Measurements from ENCODE around the gene MT1M. TPM values are rescaled to one million over a fixed set of nuclear protein-coding genes. Genes with fewer than 3 reads are reported as not detected.

MT1M gene
- total RNA-seq, 1 donor from 2014 or later, result not detected

DNA sequence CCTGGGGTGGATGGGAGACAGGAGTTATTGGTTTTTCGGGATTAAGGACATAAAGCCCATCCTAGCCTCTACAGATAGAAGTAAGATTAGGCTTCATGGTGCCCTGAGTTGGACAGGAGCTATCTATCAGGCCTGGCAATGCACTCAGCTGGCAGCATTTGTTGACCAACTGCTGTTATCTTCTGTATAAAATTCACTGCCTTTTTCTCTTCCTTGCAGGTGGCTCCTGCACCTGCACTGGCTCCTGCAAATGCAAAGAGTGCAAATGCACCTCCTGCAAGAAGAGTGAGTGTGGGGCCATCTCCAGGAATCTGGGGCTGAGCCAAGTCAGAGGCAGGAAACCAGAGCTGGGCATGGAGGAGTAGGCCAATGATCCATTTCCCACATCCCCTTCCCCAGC lies 6.6 kb downstream of the MT1M start:
- H3K4me1 Mint-ChIP-seq, result peaks cover 35% of the 10 kb centered on the region
- H3K27me3 Mint-ChIP-seq, result peaks cover 74% of the 10 kb centered on the region
- intact Hi-C loops (cut with micrococcal nuclease), result no loop called here

DNA sequence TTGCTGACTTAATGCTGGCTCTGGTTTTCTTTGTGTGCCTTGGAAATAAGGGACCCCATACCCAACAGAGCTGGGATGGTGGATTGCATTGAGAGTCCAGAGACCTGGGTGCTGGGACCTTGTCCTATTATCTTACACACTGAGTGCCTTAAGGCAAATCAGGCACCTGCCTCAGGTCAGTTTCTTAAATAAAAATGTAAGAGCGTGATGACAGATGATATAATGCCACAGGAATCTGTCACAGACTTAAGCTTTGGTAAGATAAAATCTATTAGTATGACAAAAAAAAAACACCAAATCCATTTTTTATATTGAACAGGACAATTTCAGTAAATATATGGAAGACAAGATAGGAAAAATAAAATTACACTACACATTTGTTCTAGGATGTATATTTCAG lies 7.6 kb downstream of the MT1M start:
- Mint-ChIP-seq H3K27ac (no peak overlapping the region), H3K36me3 (ENCODE audit: low read depth) (no peaks in the 10 kb centered on the region), H3K9me3 (no peaks in the 10 kb centered on the region), H3K27me3 (peaks cover 68% of the 10 kb centered on the region), H3K4me1 (peaks cover 34% of the 10 kb centered on the region), H3K4me3 (no peak overlapping the region)
- intact Hi-C loops (cut with micrococcal nuclease), result no loop called here
- DNase-seq, result no peak

More for the DNA sequence above, 6.6 kb downstream of the MT1M start:
- H3K27ac Mint-ChIP-seq, result no peak overlapping the region
- H3K36me3 Mint-ChIP-seq (ENCODE audit: low read depth), result peaks cover 3% of the 10 kb centered on the region
- H3K9me3 Mint-ChIP-seq, result no peaks in the 10 kb centered on the region
- no peak overlapping the region for H3K4me3 Mint-ChIP-seq
- DNase-seq, result no peak

DNA sequence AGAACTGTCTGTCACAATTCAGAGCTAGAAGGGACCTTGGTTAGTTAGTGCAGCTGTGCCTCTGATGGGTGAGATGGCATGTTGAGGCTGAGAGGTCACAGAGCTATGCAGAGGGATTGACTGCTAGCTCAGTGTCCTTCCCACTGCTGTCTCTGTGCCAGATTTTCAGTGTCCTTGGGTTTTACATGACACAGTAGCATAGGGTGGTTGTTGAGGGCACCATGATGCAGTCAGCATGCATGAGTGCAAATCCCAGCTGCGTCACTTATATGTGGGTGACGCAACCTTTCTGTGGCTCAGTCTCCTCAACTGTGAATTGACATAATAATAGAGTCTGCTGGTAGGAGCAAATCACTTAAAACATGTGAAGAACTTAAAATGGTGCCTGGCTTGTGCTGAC lies 8.7 kb downstream of the MT1M start:
- H3K36me3 Mint-ChIP-seq (ENCODE audit: low read depth), result no peaks in the 10 kb centered on the region
- no peak for DNase-seq
- no peaks in the 10 kb centered on the region for H3K9me3 Mint-ChIP-seq
- H3K27me3 Mint-ChIP-seq, result peaks cover 68% of the 10 kb centered on the region
- H3K4me1 Mint-ChIP-seq, result peaks cover 27% of the 10 kb centered on the region
- no peak overlapping the region for H3K4me3 Mint-ChIP-seq
- intact Hi-C loops (cut with micrococcal nuclease), result no loop called here
- H3K27ac Mint-ChIP-seq, result no peak overlapping the region

DNA sequence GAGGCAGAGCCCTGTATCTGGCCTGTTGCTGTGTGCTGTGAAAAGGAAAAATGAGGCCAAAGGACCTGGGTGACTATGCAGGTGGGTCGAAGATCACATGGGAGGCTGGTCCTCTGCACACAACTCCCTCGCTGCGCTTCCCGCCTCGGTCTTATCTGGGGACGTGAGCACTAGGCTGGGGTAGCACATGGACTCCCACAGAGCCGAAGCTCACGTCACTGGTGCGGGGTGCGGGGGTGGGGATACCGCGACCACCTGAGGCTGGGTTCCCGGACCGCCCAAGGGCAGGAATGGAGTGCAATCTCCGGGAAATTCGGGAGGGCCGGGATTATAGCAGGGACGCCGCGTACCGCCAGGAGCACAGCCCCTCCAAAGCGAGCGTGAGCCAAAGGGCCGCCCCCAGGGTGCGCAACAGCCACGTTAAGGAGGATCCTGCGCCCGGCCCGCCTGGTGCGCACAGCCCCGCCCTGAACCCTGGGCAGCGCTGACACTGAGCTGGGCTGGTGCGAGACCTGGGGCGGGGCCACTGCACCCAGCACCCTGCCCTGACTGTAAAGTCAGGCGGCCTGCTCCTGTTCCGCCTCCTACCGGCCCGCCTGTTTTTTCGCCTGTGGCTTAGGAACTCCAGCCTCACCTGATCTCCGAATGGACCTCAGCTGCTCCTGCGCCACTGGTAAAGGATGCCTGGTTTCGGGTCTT lies 10.8 kb downstream of the MT1M start:
- Mint-ChIP-seq H3K4me1 (peaks cover 22% of the 10 kb centered on the region), H3K9me3 (no peaks in the 10 kb centered on the region), H3K27ac (peak overlapping the region; percentile 53), H3K36me3 (ENCODE audit: low read depth) (no peaks in the 10 kb centered on the region), H3K27me3 (peaks cover 61% of the 10 kb centered on the region), H3K4me3 (peak overlapping the region; percentile 81)
- intact Hi-C loops (cut with micrococcal nuclease), result loop anchor here (1.0 to 2.0 kb wide), 3 partner anchors 20 to 40 kb away; partner anchors contain the start of gene MT1X
- peak; percentile 94 for DNase-seq

DNA sequence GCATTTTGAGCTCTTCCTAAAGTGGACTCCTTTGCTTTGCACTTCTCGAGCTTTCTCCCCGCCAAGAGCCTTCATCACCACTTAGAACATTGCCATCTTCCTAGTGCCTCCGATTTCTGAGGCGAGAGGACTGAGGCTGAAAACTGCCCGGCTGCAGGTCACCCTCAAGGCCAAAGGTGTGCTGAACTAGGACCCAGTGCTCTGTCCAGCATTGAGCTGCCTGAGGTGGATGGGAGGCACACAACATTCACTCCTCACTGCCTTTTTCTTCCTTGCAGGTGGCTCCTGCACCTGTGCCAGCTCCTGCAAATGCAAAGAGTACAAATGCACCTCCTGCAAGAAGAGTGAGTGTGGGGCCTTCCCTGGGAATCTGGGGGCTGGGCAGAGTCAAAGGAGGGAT lies 11.4 kb downstream of the MT1M start:
- H3K36me3 Mint-ChIP-seq (ENCODE audit: low read depth), result no peaks in the 10 kb centered on the region
- H3K27ac Mint-ChIP-seq, result peak overlapping the region; percentile 45
- H3K4me1 Mint-ChIP-seq, result peaks cover 20% of the 10 kb centered on the region
- intact Hi-C loops (cut with micrococcal nuclease), result loop anchor here (1.0 to 2.0 kb wide), 3 partner anchors 19 to 39 kb away; partner anchors contain the start of gene MT1X
- no peaks in the 10 kb centered on the region for H3K9me3 Mint-ChIP-seq
- H3K4me3 Mint-ChIP-seq, result peak overlapping the region; percentile 81
- no peak for DNase-seq
- peaks cover 62% of the 10 kb centered on the region for H3K27me3 Mint-ChIP-seq

DNA sequence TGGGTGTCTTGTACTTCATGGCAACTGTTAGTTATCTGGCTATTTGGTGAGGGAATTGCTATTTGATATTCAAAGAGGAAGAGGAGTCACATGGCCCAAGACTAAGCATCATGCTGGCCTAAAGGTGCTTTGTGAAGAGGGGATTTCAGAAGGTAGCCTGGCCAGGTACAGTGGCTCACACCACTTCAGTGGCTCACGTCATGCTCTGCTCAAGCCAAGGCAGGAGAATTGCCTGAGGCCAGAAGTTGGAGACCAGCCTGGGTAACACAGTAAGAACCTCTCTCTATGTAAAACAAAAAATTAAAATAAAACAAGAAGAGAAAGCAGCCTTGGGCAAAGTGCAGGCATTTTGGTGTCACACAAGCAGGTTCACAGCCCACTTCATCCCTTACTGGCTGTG lies 12.9 kb downstream of the MT1M start:
- Mint-ChIP-seq H3K4me3 (no peak overlapping the region), H3K4me1 (peaks cover 20% of the 10 kb centered on the region), H3K9me3 (no peaks in the 10 kb centered on the region), H3K27ac (no peak overlapping the region), H3K36me3 (ENCODE audit: low read depth) (no peaks in the 10 kb centered on the region), H3K27me3 (peaks cover 55% of the 10 kb centered on the region)
- no peak for DNase-seq
- intact Hi-C loops (cut with micrococcal nuclease), result no loop called here

DNA sequence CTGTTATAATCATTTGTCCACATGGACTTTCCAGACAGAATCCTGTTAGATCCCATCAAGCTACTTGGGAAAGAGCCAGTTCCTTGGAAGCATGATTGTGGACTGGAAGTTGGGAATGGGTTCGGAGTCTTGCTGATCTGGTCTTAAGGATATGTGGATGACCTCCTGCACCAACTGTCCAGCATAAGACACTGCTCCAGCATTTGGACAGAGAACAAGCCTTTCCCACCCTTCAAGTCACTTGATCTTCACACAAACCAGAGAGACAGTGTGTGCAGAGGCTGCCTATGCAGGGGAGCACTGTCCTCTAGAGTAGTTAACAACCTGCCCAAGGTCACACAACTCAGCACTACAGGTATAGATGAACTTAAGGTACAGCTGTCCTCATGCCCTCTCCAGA lies 13.4 kb downstream of the MT1M start:
- Mint-ChIP-seq H3K4me1 (peaks cover 20% of the 10 kb centered on the region), H3K4me3 (no peak overlapping the region), H3K36me3 (ENCODE audit: low read depth) (no peaks in the 10 kb centered on the region), H3K9me3 (no peaks in the 10 kb centered on the region), H3K27me3 (peaks cover 51% of the 10 kb centered on the region), H3K27ac (no peak overlapping the region)
- DNase-seq, result no peak
- intact Hi-C loops (cut with micrococcal nuclease), result no loop called here

DNA sequence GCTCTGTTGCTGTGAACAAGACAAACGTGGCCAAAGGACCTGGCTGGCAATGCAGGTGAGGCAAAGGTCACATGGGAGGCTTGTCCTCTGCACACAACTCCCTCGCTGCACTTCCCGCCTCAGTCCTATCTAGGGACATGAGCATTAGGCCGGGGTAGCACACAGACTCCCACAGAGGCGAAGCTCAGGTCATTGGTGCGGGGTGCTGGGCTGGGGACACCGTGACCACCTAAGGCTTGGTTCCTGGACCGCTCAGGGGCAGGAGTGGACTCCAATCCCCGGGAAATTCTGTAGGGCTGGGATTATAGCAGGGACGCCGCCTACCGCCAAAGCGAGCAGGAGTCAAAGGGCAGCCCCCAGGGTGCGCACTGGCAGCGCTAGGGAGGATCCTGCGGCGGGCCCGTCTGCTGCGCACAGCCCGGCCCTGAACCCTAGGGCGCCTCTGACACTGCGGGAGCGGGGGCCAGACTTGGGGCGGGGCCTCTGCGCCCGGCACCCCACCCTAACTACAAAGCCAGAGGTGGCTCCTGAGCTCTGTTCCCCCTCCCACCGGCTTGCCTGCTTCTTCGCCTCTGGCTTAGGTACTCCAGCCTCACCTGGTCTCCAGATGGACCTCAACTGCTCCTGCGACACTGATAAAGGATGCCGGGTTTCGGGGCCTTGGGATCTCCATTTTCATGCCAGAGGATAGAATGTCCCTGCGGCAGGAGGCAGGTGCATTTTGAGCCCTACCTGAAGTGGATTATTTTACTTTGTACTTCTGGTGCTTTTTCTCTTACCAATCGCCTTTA lies 15.4 kb downstream of the MT1M start:
- Mint-ChIP-seq H3K9me3 (no peaks in the 10 kb centered on the region), H3K4me1 (peaks cover 15% of the 10 kb centered on the region), H3K27ac (no peak overlapping the region), H3K27me3 (peaks cover 50% of the 10 kb centered on the region), H3K4me3 (no peak overlapping the region), H3K36me3 (ENCODE audit: low read depth) (no peaks in the 10 kb centered on the region)
- no peak for DNase-seq
- intact Hi-C loops (cut with micrococcal nuclease), result no loop called here

DNA sequence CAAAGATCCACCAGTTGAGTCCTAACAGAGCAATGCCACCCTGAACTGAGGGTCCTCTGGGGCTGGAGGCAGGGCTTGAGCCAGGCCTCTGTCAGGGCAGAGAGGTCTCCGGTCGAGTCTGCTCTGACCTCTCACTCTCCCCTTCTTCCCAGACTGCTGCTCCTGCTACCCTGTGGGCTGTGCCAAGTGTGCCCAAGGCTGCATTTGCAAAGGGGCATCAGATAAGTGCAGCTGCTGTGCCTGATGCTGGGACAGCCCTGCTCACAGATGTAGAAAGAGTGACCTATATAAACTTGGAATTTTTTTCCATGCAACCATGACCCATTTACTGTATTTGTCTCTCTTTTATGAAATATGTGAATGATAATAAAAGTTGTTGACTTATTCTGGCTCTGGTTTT lies 16.8 kb downstream of the MT1M start:
- H3K27me3 Mint-ChIP-seq, result peaks cover 51% of the 10 kb centered on the region
- DNase-seq, result no peak
- no peak overlapping the region for H3K27ac Mint-ChIP-seq
- peaks cover 3% of the 10 kb centered on the region for H3K4me1 Mint-ChIP-seq
- intact Hi-C loops (cut with micrococcal nuclease), result no loop called here
- no peak overlapping the region for H3K4me3 Mint-ChIP-seq
- H3K36me3 Mint-ChIP-seq (ENCODE audit: low read depth), result no peaks in the 10 kb centered on the region
- H3K9me3 Mint-ChIP-seq, result no peaks in the 10 kb centered on the region

DNA sequence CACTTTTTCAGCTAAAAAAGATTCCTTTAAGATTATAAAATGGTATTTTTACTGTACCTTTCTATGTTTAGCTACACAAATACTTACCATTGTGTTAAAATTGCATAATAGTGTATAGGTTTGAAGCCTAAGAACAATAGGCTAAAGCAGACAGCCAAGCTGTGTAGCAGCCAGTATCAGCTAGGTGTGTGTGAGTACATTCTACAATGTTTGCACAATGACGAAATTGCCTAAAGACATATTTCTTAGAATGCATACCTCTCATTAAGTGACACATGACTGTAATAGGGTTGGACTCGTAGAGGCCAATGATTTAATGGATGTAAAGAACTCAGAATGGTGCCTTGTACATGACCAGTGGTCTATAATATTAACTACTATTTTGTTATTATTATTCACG lies 17.4 kb downstream of the MT1M start:
- H3K27me3 Mint-ChIP-seq, result peaks cover 50% of the 10 kb centered on the region
- no peaks in the 10 kb centered on the region for H3K4me1 Mint-ChIP-seq
- H3K27ac Mint-ChIP-seq, result no peak overlapping the region
- no peak for DNase-seq
- intact Hi-C loops (cut with micrococcal nuclease), result no loop called here
- no peaks in the 10 kb centered on the region for H3K9me3 Mint-ChIP-seq
- no peak overlapping the region for H3K4me3 Mint-ChIP-seq
- H3K36me3 Mint-ChIP-seq (ENCODE audit: low read depth), result no peaks in the 10 kb centered on the region

DNA sequence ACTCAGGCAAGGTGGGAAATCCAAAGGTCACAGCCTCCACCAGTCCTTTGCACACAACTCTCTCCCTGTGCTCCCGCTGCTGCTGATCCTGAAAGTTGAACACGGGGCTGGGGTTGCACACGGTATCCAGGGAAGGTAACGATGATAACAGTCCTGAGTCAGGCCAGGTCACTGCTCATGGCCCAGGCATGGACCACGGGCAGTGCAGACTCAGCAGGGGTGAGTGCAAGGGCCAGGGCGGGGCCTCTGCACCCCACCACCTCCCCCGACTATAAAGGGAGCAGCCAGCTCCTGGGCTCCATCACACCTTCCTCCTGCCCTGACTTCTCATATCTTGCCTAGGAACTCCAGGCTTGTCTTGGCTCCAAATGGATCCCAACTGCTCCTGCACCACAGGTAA lies 19.1 kb downstream of the MT1M start, which contains the start of gene MT1B:
MT1B (plus strand) TSS at position 301 of the 400 bp plus-strand sequence; CDS start at position 369, 68 bp downstream.
- Mint-ChIP-seq H3K36me3 (ENCODE audit: low read depth) (no peaks in the 10 kb centered on the region), H3K27me3 (peaks cover 41% of the 10 kb centered on the region), H3K4me1 (no peaks in the 10 kb centered on the region), H3K4me3 (no peak within 1 kb of the TSS), H3K9me3 (no peaks in the 10 kb centered on the region), H3K27ac (no peak within 1 kb of the TSS)
- intact Hi-C loops (cut with micrococcal nuclease), result no loop called here
- DNase-seq, result no peak

DNA sequence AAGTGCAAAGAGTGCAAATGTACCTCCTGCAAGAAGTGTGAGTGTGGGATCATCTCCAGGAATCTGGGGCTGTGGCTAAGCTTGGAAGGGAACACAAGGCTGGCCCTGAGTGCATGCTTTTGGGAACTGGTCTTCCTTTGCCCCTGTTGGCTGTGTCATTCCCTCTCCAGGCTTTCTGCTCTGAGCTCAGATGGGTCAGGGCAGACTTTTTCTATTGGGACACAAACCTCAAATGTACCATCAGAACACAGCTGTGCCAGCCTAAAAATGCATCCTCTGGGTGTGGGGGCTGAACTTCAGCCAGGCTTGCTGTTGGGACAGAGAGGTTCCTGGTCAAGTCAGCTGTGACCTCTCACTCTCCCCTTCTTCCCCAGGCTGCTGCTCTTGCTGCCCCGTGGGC lies 20.1 kb downstream of the MT1M start:
- Mint-ChIP-seq H3K4me3 (no peak overlapping the region), H3K27me3 (peaks cover 34% of the 10 kb centered on the region), H3K4me1 (peaks cover 4% of the 10 kb centered on the region), H3K27ac (no peak overlapping the region), H3K9me3 (no peaks in the 10 kb centered on the region), H3K36me3 (ENCODE audit: low read depth) (no peaks in the 10 kb centered on the region)
- no peak for DNase-seq
- intact Hi-C loops (cut with micrococcal nuclease), result no loop called here

DNA sequence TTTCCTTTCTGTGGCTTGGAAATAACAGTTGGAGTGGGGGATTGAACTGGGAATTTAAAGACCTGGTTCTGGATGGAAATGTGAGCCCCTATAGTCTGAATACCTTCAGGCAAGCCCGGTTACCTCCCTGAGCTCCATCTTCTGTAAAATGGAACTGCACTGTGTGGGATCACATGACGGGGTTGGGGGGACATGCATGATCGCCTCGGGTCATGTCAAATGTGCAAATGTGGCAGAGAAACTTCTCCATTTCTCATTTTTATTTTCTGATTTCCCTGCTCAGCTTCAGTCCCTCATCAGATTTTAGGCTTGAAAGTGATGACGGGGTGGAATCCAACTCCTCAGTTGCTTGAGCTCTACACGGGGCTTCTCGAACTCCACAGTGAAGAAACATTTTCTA lies 20.8 kb downstream of the MT1M start:
- H3K27ac Mint-ChIP-seq, result no peak overlapping the region
- H3K27me3 Mint-ChIP-seq, result peaks cover 30% of the 10 kb centered on the region
- H3K4me3 Mint-ChIP-seq, result no peak overlapping the region
- H3K4me1 Mint-ChIP-seq, result peaks cover 8% of the 10 kb centered on the region
- H3K9me3 Mint-ChIP-seq, result no peaks in the 10 kb centered on the region
- intact Hi-C loops (cut with micrococcal nuclease), result no loop called here
- no peak for DNase-seq
- H3K36me3 Mint-ChIP-seq (ENCODE audit: low read depth), result no peaks in the 10 kb centered on the region

All from activated CD4-positive, alpha-beta T cell treated with anti-CD3 and anti-CD28 coated beads, Interleukin-2, amount 10 ng/mL, durations not matched to agents 24 days and 14 days (primary cell).